Measurements from ENCODE around the gene ZW10. TPM values are rescaled to one million over a fixed set of nuclear protein-coding genes. Genes with fewer than 3 reads are reported as not detected.

Gene ZW10
- total RNA-seq, 1 experiment from 2014 or later, result 18.9 TPM

DNA sequence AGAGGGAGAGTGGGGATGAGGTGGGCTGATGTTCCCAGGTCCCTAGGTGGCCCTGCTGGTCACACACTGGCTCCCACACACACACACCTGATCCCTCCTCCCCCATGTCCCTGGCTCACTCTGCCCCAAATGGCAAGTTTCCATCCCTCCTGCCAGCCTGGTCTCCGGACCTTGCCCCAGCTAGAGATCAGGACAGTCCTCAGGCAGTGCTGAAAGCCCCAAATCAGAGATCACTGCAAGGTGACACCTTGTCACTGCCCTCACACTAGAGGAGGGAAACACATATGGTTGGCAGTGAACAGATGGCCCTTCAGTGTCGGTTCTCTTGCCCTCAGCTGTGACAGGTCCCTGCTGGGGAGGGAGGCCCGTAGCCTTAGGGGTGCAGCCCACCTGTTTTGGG is 75.0 kb downstream of the ZW10 start:
- DNase-seq (ENCODE audit: low spot score), result no peak
- CTCF ChIA-PET, result no interaction called here
- H3K4me1 Mint-ChIP-seq, result peaks cover 5% of the 10 kb centered on the region
- H3K9me3 Mint-ChIP-seq, result peaks cover 20% of the 10 kb centered on the region
- TF ChIP-seq, protein P1, sequence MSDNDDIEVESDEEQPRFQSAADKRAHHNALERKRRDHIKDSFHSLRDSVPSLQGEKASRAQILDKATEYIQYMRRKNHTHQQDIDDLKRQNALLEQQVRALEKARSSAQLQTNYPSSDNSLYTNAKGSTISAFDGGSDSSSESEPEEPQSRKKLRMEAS (CRISPR knock-in tag; IDR thresholded peaks at IDR 0.05), result no peak
- POLR2A ChIA-PET, result no interaction called here
- no peak for ATAC-seq
- no peaks in the 10 kb centered on the region; the same call in 1 of the 2 replicates for H3K27me3 Mint-ChIP-seq (ENCODE audit: low read depth)
- no peak overlapping the region for H3K27ac Mint-ChIP-seq
- peaks cover 8% of the 10 kb centered on the region; the same call in 1 of the 2 replicates for H3K36me3 Mint-ChIP-seq
- H3K4me3 Mint-ChIP-seq, result no peak overlapping the region

DNA sequence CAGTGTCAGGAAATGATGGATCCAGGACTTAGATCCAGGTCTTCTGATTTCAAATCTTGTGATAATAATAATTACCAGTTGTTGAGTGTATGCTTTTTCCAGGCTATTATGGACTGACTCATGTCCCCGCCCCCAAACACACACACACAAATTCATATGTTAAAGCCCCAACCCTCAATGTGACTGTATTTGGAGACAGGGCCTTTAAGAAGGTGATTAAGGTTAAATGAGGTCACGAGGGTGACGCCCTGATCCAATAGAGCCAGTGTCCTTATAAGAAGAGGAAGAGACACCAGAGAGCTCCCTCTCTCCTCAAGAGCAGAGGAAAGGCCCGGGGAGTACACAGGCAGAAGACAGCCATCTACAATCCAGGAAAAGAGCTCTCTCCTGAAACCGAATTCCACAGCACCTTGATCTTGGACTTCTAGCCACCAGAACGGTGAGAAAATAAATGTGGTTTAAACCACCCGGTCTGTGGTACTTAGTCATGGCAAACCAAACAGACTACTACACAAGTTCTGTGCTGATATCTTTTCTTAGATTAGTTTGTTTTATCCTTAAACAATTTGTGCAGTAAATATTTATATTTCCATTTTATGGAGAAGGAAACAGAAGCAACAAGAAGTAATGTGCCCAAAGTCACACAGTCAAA is 75.6 kb downstream of the ZW10 start:
- TF ChIP-seq CREM (CRISPR knock-in tag; IDR thresholded peaks at IDR 0.05), result no peak
- no peak for TF ChIP-seq EMX1 (CRISPR knock-in tag; IDR thresholded peaks at IDR 0.05)
- no peak for TF ChIP-seq ZBTB21 (CRISPR knock-in tag; IDR thresholded peaks at IDR 0.05; ENCODE audit: borderline replicate concordance)
- no peak for TF ChIP-seq FOXK1 (CRISPR knock-in tag; IDR thresholded peaks at IDR 0.05)
- TF ChIP-seq, protein P2, sequence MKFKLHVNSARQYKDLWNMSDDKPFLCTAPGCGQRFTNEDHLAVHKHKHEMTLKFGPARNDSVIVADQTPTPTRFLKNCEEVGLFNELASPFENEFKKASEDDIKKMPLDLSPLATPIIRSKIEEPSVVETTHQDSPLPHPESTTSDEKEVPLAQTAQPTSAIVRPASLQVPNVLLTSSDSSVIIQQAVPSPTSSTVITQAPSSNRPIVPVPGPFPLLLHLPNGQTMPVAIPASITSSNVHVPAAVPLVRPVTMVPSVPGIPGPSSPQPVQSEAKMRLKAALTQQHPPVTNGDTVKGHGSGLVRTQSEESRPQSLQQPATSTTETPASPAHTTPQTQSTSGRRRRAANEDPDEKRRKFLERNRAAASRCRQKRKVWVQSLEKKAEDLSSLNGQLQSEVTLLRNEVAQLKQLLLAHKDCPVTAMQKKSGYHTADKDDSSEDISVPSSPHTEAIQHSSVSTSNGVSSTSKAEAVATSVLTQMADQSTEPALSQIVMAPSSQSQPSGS (CRISPR knock-in tag; IDR thresholded peaks at IDR 0.05; ENCODE audit: borderline replicate concordance, low read depth), result no peak
- TF ChIP-seq, protein P3, sequence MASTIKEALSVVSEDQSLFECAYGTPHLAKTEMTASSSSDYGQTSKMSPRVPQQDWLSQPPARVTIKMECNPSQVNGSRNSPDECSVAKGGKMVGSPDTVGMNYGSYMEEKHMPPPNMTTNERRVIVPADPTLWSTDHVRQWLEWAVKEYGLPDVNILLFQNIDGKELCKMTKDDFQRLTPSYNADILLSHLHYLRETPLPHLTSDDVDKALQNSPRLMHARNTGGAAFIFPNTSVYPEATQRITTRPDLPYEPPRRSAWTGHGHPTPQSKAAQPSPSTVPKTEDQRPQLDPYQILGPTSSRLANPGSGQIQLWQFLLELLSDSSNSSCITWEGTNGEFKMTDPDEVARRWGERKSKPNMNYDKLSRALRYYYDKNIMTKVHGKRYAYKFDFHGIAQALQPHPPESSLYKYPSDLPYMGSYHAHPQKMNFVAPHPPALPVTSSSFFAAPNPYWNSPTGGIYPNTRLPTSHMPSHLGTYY (CRISPR knock-in tag; IDR thresholded peaks at IDR 0.05), result no peak
- TF ChIP-seq, protein P4, sequence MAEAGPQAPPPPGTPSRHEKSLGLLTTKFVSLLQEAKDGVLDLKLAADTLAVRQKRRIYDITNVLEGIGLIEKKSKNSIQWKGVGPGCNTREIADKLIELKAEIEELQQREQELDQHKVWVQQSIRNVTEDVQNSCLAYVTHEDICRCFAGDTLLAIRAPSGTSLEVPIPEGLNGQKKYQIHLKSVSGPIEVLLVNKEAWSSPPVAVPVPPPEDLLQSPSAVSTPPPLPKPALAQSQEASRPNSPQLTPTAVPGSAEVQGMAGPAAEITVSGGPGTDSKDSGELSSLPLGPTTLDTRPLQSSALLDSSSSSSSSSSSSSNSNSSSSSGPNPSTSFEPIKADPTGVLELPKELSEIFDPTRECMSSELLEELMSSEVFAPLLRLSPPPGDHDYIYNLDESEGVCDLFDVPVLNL (CRISPR knock-in tag; IDR thresholded peaks at IDR 0.05; ENCODE audit: borderline replicate concordance, low read depth), result no peak
- TF ChIP-seq, protein P5, sequence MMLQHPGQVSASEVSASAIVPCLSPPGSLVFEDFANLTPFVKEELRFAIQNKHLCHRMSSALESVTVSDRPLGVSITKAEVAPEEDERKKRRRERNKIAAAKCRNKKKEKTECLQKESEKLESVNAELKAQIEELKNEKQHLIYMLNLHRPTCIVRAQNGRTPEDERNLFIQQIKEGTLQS (CRISPR knock-in tag; conservative IDR thresholded peaks at IDR 0.05), result no peak
- TF ChIP-seq, protein P6, sequence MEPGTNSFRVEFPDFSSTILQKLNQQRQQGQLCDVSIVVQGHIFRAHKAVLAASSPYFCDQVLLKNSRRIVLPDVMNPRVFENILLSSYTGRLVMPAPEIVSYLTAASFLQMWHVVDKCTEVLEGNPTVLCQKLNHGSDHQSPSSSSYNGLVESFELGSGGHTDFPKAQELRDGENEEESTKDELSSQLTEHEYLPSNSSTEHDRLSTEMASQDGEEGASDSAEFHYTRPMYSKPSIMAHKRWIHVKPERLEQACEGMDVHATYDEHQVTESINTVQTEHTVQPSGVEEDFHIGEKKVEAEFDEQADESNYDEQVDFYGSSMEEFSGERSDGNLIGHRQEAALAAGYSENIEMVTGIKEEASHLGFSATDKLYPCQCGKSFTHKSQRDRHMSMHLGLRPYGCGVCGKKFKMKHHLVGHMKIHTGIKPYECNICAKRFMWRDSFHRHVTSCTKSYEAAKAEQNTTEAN (CRISPR knock-in tag; IDR thresholded peaks at IDR 0.05), result no peak
- no peak for TF ChIP-seq NFYB (CRISPR knock-in tag; conservative IDR thresholded peaks at IDR 0.05; ENCODE audit: low read depth)
- TF ChIP-seq ZNF232 (CRISPR knock-in tag; IDR thresholded peaks at IDR 0.05), result no peak
- TF ChIP-seq, protein P7, sequence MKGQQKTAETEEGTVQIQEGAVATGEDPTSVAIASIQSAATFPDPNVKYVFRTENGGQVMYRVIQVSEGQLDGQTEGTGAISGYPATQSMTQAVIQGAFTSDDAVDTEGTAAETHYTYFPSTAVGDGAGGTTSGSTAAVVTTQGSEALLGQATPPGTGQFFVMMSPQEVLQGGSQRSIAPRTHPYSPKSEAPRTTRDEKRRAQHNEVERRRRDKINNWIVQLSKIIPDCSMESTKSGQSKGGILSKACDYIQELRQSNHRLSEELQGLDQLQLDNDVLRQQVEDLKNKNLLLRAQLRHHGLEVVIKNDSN (CRISPR knock-in tag; IDR thresholded peaks at IDR 0.05), result no peak
- TF ChIP-seq, protein P8, sequence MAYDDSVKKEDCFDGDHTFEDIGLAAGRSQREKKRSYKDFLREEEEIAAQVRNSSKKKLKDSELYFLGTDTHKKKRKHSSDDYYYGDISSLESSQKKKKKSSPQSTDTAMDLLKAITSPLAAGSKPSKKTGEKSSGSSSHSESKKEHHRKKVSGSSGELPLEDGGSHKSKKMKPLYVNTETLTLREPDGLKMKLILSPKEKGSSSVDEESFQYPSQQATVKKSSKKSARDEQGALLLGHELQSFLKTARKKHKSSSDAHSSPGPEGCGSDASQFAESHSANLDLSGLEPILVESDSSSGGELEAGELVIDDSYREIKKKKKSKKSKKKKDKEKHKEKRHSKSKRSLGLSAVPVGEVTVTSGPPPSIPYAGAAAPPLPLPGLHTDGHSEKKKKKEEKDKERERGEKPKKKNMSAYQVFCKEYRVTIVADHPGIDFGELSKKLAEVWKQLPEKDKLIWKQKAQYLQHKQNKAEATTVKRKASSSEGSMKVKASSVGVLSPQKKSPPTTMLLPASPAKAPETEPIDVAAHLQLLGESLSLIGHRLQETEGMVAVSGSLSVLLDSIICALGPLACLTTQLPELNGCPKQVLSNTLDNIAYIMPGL (CRISPR knock-in tag; IDR thresholded peaks at IDR 0.05), result no peak
- TF ChIP-seq NR1H2 (CRISPR knock-in tag; IDR thresholded peaks at IDR 0.05), result no peak
- no peak for TF ChIP-seq JAZF1 (CRISPR knock-in tag; IDR thresholded peaks at IDR 0.05)
- TF ChIP-seq OVOL2 (CRISPR knock-in tag; IDR thresholded peaks at IDR 0.05; ENCODE audit: borderline replicate concordance), result no peak
- ChIA-PET CTCF (no interaction called here), POLR2A (interaction anchor here (0.5 kb wide), 1 partner anchor 375 kb away, joined by 4 read pairs; no protein-coding TSS in a partner anchor)
- H3K4me3 Mint-ChIP-seq, result no peak overlapping the region
- peaks cover 5% of the 10 kb centered on the region for H3K4me1 Mint-ChIP-seq
- ATAC-seq, result no peak
- H3K27me3 Mint-ChIP-seq (ENCODE audit: low read depth), result no peaks in the 10 kb centered on the region; the same call in 1 of the 2 replicates
- 0 out of 2 replicates have a peak, but pooled peaks cover 5% of the 10 kb centered on the region for H3K36me3 Mint-ChIP-seq
- DNase-seq (ENCODE audit: low spot score), result no peak
- peaks cover 14% of the 10 kb centered on the region for H3K9me3 Mint-ChIP-seq
- H3K27ac Mint-ChIP-seq, result no peak overlapping the region

Data from WTC11 (cell line).